GF-D8 (cell line): ENCODE data around the gene PDGFRB.
A peak's percentile ranks its signal among the peaks of the same experiment; 100 is the strongest.

Experiments used
- DNase-seq: peaks from one replicate; lab custom pipeline; 2025; lab: John Stamatoyannopoulos, UW

The PDGFRB gene

DNA sequence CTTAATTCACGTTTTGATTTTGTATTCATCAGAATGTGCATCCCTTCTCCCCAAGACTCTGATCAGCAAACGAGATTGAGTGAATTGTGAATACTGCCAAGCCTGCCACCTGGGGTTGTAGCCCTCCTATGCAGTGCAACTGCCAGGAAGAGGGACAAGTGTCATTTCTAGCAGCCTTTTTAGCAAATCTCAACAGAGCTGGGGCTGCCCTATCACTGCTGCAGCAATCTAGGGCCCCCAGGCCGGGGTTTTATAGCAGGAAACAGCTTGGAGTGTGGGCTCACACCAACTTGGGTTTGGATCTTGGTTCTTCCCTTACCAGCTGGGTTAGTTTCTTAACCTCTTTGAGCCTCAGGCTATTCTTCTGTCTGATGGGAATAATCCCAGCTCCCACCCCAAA is 73.3 kb downstream of the PDGFRB start:
- peak; percentile 63 for DNase-seq

DNA sequence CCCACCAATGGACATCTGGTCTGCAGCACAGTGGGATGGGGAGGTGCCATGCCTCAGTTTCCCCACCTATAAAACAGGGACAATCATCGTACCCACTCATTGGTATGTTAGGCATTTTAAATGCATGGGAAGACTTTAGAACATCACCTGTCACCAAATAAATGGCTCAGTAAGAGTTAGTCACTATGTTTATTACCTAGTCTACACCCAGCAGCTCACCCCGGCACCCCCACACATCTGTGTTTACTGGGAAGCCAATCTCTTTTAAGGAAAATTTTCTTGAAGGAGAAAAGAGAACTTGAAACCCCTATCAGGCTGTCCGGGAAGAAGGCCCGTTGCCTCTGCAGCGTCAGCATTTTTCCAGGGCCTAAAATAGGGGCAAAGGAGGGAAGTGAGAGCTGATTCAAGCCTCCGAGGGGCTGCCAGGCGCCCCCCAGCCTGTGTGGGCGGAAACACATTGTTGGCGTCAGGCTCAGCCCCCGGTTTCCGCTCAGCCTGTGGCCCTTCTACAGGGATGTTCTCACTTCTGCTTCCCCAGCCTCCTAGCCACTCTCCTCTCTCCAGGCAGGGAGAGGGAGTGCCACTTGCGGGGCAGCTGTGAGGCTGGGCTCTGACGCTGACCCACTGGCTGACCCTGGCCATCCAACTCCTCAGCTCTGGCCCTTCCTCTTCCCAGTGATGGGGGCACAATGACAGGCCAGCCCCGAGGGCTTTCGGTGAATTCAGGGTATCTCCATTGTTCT is 73.9 kb downstream of the PDGFRB start:
- peak; percentile 37 for DNase-seq

DNA sequence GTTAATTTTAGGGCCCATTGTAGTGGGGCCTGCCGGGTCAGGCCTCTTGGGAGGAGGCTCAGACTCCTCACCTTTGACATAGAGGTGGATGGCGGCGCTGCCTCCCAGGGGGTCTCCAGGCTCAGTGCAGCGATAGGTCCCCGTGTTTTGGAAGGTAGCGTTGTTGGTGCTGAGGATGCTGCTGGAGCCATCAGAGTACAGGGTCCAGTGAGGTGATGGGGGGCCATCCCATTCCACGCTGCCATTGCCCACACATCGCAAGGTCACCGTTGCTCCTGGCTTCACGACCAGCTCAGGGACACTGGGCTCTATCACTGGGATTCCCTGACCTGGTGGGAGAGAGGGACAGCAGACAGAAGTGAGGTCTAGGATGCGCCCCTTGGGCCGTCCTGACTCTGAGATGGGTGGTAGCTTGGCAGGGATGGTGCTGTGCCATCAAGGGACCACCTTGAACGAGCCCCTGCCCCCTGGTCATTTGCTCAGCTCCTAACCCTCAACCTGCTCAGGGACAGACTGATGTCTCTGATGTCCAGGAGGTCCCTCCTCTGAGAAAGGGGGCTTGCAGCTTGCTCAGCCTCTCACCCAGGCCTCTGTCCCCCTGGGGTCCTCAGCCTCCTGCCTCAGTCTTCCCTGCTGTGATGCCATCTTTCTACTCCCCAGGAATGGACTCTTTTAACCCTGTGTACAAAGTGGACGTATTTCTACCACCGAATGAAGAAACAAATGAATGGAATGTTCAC is 74.8 kb downstream of the PDGFRB start:
- no peak for DNase-seq

DNA sequence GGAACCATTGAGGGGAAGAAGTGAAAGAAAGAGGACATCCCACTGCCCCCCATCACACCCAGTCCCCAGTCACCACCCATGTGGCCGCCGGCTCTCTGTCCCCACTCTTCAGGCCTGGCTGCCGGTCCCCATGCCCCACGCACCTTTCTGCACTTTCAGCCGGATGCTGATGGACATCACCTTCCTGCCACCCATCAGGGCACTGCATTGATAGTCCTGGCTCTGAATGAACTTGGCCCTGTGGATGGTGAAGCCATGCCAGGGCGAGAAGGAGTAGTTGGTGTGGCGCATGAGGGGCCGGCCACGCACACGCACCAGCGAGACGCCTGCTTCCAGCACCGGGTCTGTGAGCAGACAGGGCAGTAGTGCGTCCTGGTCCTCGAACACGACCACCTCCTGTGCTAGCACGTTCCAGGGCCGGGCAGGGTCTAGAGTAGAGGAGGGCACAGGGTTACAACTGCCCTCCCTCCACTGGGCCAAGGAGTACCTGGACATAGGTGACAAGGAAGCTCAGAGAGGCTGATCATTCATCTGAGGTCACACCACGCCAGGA is 75.7 kb downstream of the PDGFRB start:
- no peak for DNase-seq

DNA sequence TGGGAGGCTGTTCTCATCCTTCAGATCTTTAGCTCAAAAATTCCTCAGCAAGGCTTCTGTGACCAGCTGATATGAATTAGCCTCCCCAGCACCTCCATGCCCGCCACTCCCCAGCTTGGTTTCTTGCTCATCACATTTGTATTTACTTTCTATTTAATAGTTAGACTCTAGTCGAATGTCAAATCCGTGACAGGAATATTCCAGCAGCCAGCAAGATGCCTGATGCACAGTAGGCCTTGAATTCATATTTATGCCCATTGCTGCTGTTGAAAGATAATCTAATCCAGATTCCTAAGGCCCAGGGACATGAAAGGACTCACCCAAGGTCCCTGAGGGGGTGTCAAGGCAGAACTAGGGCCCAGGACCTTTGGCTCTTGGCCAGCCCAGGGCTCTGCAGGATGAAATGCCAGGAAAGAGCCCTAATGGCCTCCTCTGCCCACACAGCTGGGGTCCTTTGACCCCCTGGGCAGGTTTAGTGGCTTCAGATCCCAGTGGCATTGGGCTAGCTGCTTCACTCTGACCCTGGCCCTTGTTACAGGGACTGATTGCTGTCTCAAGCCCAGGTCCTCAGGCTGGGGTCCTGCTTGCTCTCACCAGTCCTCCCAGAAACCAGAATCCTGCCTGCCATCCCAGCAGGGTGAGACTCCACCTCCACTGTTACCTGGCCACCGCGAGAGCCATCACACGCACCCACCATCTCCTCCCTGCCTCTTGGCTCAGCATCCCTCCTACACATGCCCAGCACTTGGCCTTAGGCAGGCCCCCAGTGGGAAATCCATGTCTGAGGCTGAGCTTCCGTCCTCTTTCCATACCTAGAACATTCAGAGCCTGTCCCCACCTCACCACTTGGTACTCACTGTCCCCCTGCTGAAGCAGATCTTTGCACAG is 76.6 kb downstream of the PDGFRB start:
- DNase-seq: no peak

DNA sequence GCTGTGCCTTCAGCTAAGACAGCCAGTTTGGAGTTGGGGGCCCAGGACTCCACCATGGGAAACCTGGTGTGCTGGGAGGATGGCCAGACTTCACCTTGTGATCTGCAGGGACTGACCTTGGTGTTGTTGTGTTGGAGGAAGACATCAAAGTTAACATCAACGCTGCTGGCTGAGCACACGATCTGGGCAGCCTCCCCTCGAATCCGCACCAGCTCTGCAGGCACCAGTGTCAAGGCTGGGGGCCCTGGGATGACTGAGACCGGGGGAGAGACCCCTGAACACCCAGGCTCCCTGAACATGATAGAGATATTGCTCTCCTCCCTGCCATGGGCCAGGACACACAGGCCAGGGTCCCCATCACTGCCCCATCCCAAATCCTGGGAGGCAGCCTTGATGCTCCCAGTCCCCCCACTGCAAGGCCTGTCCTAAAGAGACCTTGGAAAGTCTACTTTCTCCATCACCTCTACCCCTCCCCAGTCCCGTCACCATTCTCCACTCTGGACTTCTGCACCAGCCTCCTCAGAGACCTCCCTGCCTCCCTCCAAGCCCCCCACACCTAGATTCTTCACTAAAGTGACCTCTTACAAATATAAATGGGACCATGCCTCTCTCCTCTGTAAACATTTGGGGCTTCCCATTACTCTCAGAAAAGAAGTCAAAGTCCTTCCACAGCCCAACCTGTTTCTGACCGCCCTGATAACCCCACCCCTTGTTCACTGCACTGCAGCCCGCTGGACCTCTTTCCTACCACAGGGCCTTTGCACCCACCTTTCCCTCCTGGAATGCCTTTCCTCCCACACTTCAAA is 77.4 kb downstream of the PDGFRB start:
- DNase-seq: no peak

DNA sequence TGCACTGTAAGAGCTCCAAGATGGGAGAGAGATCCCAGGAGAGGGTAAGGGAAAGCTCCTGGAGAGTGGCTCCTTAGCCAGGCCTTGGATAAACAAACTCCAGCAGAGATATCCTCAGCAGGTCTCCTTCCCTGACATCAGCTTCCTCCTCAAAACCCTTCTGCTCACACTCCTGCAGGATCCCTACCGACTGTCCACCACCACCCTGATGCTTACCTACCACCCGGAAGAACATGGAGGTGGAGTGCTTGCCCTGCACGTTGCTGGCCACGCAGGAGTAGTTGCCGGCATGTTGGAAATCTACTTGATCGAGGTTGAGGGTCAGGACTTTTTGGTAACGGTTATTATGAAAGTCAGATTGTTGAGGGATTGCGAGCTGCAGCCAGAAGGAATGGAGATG is 78.6 kb downstream of the PDGFRB start:
- no peak for DNase-seq

DNA sequence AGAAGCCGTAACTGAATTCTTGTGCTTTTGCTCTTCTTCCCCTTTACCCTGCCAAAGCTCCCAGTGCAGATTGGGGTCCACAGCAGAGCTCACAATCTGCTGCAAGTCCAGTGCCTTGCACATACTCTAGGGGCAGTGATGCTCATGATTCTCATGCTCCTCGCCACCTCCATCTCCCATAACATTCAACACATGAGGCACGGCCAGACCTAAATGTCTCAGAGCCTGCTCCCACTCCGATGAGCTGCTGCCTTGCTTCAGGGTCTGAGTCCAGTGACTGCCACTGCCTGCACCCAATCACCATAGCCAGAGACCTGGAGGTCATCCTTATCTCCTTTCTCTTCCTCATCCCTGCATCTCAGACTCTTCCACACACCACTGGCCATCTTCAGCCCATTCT is 79.8 kb downstream of the PDGFRB start:
- DNase-seq: no peak

DNA sequence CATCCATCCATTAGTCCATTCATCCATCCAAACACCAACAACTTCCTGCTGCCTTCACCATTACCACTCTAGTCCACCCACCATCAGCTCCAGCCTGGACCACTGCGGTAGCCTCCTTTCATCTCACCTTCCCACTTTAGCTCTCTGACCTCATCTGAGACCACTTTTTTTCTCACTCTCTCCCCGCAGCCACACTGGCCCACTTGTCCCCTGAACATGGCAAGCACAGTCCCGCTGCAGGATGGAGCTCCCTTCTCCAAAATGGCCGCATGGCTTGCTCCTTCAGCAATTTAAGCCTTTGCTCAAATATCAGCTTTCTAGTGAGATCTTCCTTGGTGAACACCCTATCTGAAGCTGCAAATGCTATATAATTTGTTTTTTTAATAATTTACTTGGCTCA is 80.4 kb downstream of the PDGFRB start:
- DNase-seq: no peak

DNA sequence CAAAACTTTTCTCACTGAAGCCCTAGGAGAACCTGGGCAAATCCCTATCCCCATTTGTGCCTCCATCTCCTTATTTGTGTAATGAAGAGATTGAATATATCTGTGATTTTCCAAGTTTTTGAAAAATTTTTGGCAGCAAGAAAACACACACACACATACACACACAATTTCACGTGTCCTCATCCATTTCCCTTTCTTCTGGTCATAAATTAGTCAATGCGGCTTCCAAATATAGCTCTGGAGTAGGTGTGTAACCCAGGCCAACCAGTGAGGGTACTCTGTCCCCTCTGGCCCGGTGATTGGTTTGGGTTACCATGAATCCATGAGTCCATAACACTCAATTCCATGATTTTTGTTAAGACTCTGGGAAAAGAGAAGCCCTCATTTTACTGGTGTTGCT is 82.0 kb downstream of the PDGFRB start:
- no peak for DNase-seq

DNA sequence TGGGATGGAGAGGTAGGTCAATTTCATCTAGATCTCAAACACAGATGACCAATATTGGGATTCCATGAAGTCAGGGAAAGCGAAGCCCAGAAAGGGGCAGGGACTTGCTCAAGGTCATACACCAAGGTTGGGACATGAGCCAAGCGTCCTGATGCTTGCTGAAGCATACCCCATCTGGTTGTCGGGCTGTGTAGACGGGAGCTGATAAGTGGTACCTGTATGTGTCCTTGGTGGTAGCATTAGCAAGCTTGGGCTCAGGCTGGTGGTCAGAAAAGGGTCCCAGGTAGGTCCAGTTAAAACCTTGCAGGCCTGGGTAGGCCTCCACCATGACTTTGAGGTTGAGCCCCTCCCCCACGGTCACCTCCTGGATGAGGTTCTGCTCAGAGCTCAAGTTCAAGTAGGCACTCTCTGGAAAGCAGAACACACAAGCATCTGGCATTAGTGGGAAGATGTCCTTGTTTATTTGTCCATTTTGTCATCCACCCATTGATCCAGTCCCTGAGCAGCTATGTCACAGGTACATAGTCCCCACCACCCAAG is 82.5 kb downstream of the PDGFRB start:
- no peak for DNase-seq

DNA sequence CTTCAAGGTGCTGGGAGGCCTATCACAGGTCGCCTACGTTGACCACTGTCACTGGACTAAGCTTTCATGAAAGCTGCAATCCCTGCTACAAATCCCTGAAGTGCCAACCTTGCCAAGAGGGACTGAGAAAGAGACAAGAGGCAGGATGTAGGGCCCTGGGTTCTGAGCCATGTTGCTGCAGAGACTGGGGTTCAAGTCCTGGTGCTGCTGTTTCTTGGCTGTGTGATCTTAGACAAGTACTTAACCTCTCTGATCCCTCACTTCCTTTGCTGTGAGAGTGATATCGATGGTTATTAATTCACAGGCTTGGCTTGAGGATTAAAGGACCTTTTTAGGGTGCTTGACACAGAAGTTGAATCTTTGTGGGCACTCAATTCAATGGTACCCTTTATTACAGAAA is 84.8 kb downstream of the PDGFRB start:
- DNase-seq: no peak

DNA sequence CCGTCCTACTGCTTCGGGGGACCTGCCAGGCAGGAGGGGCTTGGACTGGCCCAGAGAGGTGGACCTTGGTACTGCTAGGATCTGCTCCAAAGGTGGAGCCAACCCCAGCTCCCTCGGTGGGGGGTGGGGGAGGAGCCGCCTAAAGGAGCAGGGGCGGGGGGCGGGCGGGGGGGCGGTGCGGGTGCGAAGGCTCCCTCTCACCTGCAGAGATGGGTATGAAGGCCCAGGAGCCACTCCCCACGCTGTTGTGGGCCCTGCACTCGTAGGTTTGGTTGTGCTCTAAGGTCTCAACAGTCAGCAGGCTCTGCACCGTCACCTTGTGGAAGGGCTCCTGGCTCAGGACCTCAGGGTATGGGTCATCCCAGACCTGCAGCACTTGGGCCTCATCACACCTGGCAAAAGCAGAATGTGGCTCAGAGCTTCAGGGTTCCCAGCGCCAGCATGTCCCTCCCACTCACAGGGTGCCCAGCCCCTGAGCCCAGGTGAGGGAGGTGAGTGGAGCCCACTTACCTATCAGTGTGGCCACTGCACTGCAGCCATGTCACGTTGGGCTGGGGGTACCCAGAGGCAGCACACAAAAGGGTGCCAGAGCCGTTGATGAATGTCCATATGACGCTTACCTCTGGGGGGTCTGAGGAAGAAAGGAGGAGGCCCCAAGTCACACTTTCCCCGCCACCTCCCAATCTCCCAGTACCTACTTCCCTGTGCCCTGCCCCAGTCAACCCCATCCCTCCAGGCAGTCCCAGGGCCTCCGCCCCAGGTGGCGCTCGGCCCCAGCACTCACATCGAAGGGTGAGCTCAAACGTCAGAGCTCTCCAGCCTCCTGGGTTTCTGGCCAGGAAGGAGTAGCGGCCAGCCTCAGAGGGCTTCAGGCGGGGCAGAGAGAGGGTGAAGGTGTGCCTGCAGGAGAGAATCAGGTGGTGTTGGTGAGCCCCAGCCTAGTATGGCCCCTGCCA is 85.7 kb downstream of the PDGFRB start:
- no peak for DNase-seq

DNA sequence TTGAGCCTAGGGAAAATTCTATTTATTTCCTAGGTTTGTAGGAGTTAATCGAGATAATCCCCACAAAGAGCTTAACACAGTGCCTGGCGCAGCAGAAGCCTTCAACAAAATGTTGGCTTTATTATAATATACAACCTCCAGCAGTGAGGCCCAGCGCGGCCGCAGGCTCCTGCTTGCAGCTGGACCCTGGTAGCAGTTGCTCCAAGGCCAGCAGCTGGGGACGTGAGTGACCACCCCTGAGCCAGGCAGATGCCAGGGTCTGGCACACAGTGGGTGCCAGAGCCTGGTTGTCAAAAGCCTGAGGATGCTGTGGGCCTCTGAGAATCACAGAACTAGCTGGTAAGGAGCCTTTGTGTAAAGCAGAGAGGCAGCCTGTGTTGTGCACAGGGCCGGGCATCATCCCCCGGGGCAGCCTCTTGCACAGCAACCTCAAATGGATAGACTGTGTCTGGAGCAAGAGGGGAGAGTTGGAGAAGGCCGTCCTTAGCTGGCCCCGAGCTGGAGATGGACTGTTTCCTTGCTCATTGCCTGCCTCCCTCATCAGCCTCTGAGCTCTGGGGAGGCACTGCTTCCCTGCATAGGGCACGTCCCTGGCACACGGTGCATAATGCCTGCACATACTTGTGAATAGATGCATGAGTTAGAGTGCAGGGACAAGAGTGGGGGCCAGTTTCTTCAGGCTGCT is 86.5 kb downstream of the PDGFRB start:
- no peak for DNase-seq

DNA sequence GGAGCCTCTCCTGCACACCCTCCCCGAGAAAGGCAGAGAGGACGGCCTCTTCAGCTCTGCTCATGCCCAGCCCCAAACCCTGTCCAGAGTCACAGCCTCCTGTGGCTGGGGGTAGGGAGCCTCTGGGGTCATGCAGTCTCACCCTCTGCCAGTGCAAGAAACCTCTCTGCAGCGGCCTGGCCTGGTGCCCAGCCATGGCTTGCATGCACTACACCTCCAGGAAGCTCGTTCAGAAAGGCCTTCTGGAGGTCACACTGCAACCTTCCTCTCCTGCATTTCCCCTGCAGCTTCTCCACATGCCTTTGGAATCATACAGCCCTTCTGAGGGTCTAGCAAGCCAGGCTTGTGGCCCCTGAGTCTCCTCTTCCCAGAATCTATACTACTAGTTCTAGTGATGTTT is 87.2 kb downstream of the PDGFRB start:
- no peak for DNase-seq

DNA sequence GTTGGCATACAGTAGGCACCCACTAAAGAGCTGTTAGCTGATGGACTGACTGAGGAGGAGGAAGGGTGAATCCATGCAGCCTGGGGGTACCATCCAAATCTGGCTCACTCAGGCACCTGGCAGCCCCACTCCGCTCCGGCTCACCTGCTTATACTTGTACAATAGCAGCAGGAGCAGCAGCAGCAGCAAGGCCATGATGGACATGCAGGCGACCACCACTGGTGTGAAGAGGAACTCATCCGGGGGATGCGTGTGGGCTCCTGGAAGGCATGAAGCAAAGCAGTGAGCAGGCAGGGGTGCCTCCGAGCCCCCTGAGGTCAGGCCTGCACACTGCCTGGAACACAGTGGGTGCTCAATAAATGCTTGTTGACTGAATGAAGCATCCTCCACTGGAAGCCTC is 87.6 kb downstream of the PDGFRB start:
- no peak for DNase-seq

DNA sequence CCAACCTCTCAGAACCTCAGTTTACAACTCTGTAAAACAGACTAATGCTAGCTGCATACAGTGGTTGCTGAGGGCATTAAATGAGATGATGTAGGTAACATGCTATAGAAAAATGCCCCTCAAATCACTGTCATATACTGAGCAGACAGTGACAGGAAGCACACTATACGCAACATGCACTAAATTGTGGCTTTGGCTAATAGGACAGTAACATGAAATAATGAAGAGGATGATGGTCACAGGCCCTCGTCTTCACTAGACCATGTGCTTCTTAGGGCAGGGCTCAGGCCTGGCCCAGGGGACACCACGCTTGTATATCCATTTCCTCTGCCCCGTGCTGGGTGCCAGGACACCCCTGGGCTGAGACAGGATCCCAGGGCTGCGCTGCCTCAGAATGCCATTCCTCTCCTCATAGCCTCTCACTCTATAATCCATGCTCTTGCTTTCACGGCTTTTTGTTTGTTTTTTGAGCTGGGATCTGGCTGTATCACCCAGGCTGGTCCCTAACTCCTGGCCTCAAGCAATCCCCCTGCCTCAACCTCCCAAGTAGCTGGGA is 88.2 kb downstream of the PDGFRB start:
- DNase-seq: no peak

DNA sequence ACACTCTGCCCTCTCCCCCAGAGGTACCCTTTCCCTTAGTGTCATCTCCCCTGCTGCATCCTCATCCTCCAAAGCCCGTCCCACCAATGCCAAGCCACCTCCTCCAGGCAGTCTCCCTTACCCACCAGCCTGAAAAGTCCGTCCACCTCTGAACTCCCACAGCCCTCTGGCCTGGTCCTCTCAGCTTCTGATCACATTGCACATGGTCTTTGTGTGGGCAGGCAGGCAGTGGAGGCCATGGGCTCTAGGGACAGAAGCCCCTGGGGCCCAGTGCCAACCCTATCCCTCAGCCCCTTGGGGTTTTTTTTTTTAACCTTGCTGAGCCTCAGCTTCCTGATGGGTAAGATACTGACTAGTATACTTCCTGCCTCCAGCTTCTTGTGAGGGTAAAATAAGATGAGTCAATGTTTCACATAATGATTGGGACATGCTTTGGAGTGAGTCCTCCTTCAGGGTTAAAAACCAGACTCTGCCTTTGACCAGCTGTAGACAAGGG is 88.7 kb downstream of the PDGFRB start:
- peak; percentile 23 for DNase-seq

DNA sequence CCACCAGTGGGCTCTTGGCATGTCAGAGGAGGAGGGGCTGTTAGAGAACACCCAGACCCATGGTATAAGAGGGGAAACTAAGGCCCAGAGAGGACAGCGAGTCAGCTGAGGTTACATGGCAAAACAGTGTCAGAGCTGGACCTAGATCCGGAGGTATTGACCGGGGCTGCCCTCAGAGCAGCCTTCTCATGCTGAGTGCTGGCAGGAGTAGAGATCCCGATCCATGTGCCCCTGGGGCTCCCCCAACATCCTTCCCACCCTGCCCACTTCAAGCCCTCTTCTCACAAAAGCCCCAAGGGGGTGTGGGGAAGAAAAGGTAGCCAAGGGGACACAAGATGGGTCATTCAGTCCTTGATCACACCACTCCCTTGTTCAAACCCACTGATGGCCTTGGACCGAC is 89.2 kb downstream of the PDGFRB start:
- no peak for DNase-seq
